Measurements from ENCODE around the gene BMP2K.

DNA sequence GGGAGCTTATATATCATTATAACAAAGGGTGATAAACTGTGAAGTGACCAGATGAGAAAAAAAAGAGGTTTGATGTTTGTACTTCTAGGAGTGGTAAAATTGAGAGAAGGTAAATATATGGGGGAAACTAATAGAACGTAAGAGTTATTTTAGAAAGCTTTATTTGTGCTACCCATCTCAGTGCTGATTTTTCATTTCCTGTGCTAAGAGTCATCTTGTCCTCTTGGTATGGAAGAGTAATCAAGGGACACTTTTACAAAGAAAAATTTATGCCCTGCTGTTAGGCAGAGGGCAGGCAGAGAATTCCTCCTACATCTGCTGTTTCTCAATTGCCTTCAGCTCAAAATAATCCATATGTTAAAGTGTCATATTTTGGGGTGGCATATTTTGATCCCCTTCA, 49.6 kb upstream of the BMP2K start:
- TF ChIP-seq, protein P1, sequence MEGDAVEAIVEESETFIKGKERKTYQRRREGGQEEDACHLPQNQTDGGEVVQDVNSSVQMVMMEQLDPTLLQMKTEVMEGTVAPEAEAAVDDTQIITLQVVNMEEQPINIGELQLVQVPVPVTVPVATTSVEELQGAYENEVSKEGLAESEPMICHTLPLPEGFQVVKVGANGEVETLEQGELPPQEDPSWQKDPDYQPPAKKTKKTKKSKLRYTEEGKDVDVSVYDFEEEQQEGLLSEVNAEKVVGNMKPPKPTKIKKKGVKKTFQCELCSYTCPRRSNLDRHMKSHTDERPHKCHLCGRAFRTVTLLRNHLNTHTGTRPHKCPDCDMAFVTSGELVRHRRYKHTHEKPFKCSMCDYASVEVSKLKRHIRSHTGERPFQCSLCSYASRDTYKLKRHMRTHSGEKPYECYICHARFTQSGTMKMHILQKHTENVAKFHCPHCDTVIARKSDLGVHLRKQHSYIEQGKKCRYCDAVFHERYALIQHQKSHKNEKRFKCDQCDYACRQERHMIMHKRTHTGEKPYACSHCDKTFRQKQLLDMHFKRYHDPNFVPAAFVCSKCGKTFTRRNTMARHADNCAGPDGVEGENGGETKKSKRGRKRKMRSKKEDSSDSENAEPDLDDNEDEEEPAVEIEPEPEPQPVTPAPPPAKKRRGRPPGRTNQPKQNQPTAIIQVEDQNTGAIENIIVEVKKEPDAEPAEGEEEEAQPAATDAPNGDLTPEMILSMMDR (IDR thresholded peaks at IDR 0.05), result no peak
- TF ChIP-seq POLR2A (IDR thresholded peaks at IDR 0.05), result no peak
- no peak for TF ChIP-seq POLR2AphosphoS5 (IDR thresholded peaks at IDR 0.05)
- TF ChIP-seq EP300 (IDR thresholded peaks at IDR 0.05), result no peak
